GM18498 (cell line): Measurements from ENCODE around the gene MUC6.

Experiments
- ATAC-seq: cut with Tn5 transposase; IDR thresholded peaks from one replicate; pipeline ENCODE4 v1.9.1; 2021; ENCODE audit warnings: mild to moderate bottlenecking, moderate library complexity; ENCODE audit not compliant: unreplicated experiment

MUC6 gene

DNA sequence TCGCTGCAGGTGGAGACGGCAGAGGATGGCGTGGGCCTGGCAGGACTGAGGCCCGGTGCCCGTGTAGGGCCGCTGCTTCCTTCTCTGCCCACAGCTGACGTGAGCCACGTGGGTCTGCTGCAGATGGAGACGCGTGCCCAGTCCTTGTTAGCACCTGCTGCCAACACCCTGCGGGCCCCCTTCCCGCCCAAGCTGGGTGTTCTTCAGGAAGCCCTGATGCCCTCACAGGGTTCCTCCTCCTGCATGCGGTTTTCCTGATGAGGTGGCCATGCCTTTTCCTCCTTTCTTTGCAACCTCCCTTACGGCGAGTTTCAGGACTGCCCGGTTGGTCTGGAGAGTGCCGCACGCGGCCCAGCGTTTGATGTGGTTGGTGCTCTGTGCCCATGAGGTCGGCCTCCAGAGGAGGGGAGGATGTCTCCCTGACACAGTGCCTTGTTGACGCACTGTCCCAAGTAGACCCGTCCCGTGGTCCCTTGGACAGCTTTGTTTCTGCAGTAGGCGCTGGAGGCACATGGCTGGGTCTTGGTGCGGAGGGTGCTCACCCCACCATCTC lies 66.1 kb downstream of the MUC6 start:
- no peak for ATAC-seq

DNA sequence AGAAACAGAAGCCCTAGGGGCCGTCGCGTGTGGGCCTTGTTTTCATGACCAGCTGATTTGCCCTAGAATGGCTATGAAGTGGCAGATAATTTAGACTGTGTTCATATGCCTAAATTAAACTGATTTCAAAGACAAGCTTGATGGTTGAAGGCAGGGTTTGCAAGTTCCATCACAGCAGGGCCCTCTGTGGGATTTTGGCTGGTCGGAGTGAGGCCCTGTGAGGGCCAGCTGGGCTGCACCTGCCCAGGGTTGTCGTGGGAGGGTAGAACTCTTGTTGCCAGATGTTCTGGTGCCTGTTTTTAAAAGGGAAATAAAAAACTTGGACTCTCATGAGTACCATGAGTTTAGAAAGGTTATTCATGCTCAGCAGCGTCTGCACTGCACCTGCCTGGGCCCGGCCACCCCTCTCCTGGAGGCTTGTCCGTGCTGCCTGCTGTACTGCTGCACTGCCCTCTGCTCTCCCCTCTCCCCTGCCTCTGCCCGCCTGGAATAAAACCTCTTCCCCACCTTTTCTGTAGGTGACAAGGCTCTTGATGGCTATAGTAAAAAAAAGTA lies 66.8 kb downstream of the MUC6 start:
- no peak for ATAC-seq

- ATAC-seq = no peak
Observed at GRCh38 chr11:968822-969221, 67.7 kb downstream of the MUC6 start.

GRCh38 chr11:967995-968751 lies 68.3 kb downstream of the MUC6 start:
- no peak for ATAC-seq

GRCh38 chr11:965206-965775 lies 71.2 kb downstream of the MUC6 start:
- ATAC-seq = no peak

- ATAC-seq = no peak
Observed at GRCh38 chr11:963852-964251, 72.7 kb downstream of the MUC6 start.
